CD4-positive, alpha-beta T cell treated with Interleukin-10 for 1 hour (primary cell): ENCODE data around the gene MAPKAPK2.

Source experiments
- DNase-seq: peaks from one replicate; pipeline ENCODE4 v3.0.0-alpha.2; 2020

MAPKAPK2 gene

GRCh38 chr1:206723805-206724472, 39.2 kb downstream of the MAPKAPK2 start:
- DNase-seq = no peak

DNA sequence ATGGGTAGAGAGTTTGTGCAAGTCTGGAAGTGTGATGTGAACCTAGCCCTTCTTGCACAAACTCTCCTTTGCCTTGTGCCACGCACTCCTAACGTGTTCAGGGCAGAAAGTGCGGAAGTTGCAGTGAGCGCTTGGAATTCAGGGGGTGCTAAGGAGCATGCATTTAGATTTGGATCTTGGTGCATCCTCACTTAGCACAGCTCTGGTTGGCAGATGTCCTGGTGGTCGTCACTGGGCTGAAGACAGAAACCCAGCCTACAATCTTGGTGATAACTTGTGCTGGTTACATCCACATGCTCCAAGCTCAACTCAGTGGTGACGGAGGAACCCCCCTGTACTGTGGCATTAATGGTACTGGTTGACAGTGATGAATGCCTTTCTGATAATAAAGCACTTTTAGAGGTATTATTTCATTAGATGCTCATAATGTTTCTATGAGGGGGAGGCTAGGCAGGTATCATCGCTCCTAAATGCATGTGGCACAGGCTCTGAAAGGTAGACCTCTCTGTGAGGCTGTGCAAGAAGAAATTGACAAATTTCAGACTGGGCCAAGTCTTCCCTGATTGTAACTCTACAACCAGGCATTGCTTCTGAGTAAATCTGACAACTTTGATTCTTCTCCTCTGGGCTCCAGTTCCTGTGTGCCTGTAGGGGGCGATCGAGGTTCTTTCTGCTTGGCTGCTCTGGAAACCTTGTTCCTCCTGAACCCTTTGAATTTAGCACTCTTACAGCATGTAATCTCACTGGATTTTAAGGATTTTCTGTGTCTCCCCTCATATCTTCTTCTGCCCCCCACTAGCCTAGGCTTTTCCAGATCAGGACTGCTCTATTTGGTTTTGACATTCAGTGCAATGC, 40.6 kb downstream of the MAPKAPK2 start:
- peak; percentile 67 for DNase-seq

GRCh38 chr1:206727981-206728696, 43.4 kb downstream of the MAPKAPK2 start:
- DNase-seq = no peak

DNA sequence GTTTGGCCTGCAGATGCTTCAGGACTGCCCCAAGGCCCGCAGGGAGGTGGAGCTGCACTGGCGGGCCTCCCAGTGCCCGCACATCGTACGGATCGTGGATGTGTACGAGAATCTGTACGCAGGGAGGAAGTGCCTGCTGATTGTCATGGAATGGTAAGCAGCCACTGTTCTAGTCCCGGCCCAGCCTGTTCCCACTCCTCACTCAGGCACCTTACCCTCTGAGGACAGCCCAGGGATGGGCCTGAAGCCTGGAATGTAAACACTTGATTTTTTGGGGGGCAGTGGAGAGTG, 43.9 kb downstream of the MAPKAPK2 start:
- no peak for DNase-seq

GRCh38 chr1:206729050-206729449, 44.3 kb downstream of the MAPKAPK2 start:
- no peak for DNase-seq

DNA sequence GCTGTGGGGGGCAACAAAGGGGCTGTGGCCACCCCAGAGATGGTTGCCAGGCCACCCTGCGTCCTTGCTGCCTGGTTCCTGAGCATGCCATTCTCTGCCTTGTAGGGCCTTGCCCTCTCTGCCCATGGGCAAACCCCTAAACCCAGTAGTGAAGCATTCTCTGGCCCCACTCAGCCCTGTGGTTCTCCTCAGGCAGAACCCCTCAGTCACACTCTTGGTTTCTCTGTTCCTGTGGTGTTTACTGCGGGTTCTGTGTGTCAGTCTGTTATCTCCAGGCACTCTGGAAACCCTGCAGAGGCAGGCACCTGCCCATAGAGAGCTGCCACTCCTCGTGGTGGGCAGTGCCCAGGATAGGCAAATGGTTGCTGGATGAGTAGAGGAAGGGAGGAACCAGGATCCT, 44.8 kb downstream of the MAPKAPK2 start:
- DNase-seq = no peak

GRCh38 chr1:206732508-206732907, 47.8 kb downstream of the MAPKAPK2 start:
- DNase-seq = no peak

- DNase-seq = no peak
Observed at GRCh38 chr1:206732992-206733391, 48.3 kb downstream of the MAPKAPK2 start.

DNA sequence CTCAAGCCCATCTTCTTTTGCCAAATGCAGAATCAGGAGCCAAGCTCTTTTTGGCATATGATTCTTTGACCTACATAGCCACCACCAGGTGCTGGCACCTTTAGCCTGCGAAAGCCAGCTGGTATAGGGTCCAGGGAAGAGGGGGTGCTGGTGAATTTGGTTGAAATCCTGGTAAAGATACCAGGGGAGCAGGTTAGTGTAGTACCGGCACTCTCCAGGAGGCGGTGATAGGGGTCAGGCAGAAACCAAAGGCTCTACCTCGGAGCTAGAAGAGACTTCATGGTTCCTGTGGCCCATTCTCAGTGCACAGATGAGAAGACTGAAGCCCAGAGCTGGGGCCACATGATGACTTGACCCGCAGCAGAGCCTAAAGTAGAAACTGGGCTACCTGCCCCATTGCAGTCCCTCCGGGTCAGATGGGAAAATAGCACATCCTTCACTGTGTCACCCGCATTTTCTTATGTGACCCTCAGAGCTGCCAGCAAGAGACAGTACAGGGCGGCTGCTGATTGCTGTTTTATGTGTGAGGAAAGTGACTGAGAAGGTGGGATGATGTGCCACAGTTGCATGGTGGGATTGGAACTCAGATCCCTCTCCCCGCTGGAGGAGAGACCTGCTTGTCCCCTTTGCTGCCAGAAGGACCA, 49.9 kb downstream of the MAPKAPK2 start:
- DNase-seq = peak; percentile 76

- DNase-seq = no peak
Observed at GRCh38 chr1:206735553-206736031, 50.9 kb downstream of the MAPKAPK2 start.

GRCh38 chr1:206736878-206737728, 52.4 kb downstream of the MAPKAPK2 start:
- DNase-seq = peak; percentile 78

DNA sequence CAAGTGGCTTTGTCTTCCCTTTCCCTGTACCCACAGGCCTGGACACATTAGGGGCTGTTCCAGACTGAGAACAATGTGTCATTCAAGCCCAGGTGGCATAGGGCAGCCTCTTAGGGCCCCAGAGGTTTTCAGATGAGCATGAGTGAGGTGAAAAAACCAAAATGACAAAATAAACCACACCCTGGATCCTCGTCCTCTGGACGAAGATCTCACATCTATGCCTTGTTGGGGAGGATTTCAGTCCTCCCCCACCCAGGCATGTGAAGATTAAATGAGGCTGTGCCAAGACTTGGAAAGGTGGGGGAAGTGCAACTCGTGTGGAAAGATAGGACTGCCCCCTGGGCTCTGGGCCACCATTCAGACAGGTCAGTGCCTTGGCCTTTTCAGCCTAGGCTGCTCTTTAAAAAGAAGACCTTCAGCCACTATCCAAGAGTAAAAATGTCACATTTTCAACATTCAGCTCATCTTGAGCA, 53.1 kb downstream of the MAPKAPK2 start:
- no peak for DNase-seq

GRCh38 chr1:206738370-206739366, 54.0 kb downstream of the MAPKAPK2 start:
- DNase-seq = no peak

DNA sequence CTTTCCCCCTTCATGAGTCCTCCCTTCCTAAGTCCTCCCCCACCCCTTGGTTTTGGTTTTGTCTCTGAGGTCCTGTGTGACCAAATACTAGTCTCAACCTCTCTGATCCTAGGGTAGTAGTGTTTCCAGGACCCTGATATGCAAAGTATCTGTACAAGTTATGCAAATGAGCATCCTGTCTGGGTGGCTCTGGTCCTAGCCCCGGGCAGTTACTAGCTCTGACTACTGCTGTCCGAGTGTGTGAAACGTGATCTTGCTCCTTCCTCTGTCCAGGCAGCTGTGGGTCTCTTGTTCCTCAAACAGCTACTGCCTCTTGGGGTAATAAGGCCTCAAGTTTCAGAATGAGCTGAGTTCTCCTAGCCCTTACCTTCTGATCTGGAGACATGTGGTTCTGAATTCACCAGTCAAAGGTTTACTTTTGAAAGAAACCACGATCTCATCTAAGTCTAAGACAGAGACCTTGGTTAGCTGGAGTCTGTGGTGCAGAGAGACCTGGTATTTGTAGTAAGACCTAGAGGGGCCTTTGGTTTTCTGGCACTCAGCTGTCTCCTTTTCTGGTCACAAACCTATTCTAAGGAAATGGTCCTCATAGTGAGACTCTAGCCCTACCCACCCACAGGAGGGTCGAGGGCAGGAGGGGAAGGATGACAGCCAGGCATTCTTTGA, 54.8 kb downstream of the MAPKAPK2 start:
- no peak for DNase-seq

DNA sequence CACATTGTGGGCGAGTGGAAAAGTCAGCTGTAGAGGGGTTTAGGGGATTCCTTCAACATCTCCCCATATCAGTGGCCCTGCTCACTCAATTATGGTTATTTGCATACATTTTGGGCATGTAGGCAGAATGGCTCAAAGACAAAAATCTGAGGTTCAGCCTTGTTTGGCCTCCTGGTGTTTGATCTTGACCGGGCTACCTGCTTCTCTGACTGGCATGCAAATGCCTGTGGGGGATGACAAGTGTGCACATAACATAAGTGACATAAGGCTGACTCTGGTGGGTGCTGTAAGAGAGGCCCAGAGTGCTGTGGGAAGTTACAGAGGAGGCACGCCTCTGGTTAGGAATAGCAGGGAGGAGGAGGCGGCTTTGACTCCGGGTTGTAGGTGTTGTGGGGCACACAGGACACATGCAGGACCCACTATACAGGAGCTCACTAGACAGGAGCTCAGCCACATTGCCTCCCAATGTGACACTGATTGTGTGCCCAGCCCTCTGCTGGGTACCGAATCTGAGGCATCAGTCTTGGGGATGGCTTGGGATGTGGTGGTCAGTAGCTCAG, 56.5 kb downstream of the MAPKAPK2 start:
- DNase-seq = no peak

DNA sequence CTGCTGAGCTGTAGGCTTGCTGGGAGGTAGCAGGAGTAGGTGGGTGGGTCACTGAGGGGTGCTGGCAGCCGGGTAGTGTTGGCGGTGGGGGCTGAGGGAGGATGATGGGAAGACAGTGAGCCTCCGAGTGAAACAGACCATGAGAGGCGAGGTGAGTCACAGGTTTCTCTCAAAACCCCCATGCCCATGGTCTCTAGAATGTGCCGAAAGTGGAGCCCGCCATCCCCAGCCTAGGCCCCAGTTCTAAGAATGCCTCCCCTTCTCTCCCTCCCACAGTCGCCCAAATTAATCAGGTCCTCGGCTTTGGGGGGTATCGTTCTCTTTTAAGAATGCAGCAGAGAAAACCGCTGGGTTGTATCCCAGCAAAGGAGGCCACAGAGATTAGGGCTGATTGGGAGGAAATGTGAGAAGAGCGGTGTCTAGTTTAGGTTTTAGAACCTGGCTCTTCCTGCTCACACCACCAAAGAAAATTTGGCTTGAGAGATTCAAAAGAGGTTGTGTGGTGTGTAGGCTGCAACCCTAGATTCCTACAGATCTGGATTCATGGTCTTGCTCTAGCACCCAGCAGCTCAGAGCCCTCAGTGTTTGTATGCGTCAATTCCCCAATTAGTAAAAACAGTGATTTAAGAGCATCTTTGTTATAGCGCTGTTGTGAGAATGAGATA, 58.1 kb downstream of the MAPKAPK2 start:
- DNase-seq = no peak

DNA sequence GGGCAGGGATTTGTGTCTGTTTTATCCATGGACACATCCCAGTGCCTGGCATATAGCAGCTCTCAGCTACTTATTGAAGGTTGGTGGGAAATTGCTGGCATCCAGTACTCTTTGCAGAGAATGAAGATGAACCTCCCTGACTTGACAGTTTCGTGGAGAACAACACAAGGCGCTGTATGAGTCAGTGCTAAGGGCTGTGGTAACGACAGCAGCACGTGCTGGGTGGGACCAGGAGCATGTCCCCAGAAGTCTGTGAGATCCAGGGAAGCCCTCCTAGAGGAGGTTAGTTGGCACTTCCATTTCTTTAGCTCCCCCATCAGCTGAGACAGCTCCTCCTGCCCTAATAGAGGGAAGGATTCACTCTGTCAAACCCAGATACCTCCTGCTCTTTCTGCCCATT, 60.0 kb downstream of the MAPKAPK2 start:
- DNase-seq = no peak

DNA sequence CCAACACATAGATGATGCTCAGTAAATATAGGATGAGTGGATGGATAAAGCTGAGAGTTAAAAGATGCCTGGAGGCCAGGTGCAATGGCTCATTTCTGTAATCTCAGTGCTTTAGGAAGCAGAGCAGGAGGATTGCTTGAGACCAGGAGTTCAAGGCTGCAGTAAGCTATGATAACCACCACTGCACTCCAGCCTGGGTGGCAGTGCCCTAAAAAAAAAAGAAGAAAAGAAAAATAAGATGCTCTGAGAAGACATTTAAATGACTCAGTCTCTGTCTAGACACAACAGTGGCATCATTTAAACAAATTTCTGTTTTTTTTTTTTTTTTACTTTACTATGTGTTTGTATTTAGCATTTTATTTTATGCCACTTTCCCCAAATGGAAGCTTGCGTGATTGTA, 60.6 kb downstream of the MAPKAPK2 start:
- DNase-seq = no peak

DNA sequence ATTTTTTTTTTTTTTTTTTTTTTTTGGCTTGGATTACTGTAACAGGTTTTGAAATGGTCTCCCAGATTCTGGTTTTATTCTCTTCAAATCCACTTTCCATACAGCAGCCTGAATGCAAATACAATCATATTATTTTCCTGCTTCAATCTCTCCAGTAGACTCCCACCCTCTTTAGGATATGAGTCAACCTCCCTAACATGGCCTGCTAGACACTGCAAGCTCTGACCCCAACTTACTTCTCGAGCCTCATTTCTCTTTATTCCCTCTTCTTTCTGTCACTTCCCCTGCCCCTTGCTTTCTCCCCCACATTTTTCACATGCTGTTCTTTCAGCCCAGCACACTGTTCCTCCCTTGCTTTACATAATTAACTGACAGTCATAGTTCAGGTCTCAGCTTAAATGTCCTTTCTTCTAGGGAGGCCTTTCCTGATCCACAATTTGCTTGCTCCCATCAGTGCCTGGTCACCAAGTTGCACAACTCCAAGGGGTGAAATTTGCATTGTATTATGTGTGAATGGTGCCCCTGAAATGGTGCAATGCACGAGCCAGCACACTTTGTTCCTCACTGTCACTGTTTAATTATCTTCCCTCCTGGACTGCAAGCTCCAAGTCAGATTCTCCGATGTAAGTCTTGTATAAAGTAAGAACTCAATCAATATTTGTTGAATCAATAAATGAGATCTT, 63.8 kb downstream of the MAPKAPK2 start:
- no peak for DNase-seq
